WTC11 (cell line): ENCODE results near the gene UCHL5. TPM values are rescaled to one million over a fixed set of nuclear protein-coding genes. Genes with fewer than 3 reads are reported as not detected.
A peak's percentile ranks its signal among the peaks of the same experiment; 100 is the strongest.

Experiments used
- ATAC-seq: fragments of 200-7000 bp; cut with Tn5 transposase; 2 replicates; pipeline ENCODE4 v1.10.0; 2021; ENCODE audit warnings: mild to moderate bottlenecking, moderate library complexity
- CTCF ChIA-PET: fragments of 300-600 bp; sonication (Branson Sonifier 250); formaldehyde crosslinking; loops from one replicate; lab custom pipeline; 2021; ENCODE audit warnings: antibody characterized with exemption; lab: Charles Lee
- POLR2A ChIA-PET: fragments of 350-600 bp; sonication (Branson Sonifier 250); formaldehyde crosslinking; loops from one replicate; lab custom pipeline; 2021; ENCODE audit warnings: antibody characterized with exemption; lab: Charles Lee
- DNase-seq: peaks from one replicate; pipeline ENCODE4 v3.0.0; 2021; ENCODE audit warnings: low spot score
- H3K27ac Mint-ChIP-seq: 2 replicates; pipeline ENCODE4 v1.8.0; 2021; ENCODE audit warnings: mixed read lengths
- H3K27me3 Mint-ChIP-seq: 2 replicates; pipeline ENCODE4 v1.8.0; 2021; ENCODE audit warnings: low read depth, mild to moderate bottlenecking, moderate library complexity, mixed read lengths
- H3K36me3 Mint-ChIP-seq: 2 replicates; pipeline ENCODE4 v1.8.0; 2021; ENCODE audit warnings: mixed read lengths
- H3K4me1 Mint-ChIP-seq: 2 replicates; pipeline ENCODE4 v1.8.0; 2022; ENCODE audit warnings: mixed read lengths
- H3K4me3 Mint-ChIP-seq: 2 replicates; pipeline ENCODE4 v1.8.0; 2021; ENCODE audit warnings: mild to moderate bottlenecking, moderate library complexity, mixed read lengths
- H3K9me3 Mint-ChIP-seq: 2 replicates; pipeline ENCODE4 v1.8.0; 2021; ENCODE audit warnings: mixed read lengths
- CDX4 ChIP-seq: fragments of 250-450 bp; sonication (Bioruptor Pico); IDR thresholded peaks from 2 replicates; pipeline ENCODE4 v1.9.0; 2021; ENCODE audit warnings: moderate library complexity, mild to moderate bottlenecking, inconsistent platforms, borderline replicate concordance
- ELF4 ChIP-seq: sonication (generic); formaldehyde crosslinking; IDR thresholded peaks from 2 replicates; pipeline ENCODE4 v1.8.1; 2022; ENCODE audit warnings: low read depth, mild to moderate bottlenecking, moderate library complexity, missing genetic modification reagents
- FOXP1 ChIP-seq: sonication (generic); formaldehyde crosslinking; IDR thresholded peaks from 2 replicates; pipeline ENCODE4 v1.8.0; 2022; ENCODE audit warnings: missing genetic modification reagents, mild to moderate bottlenecking, moderate library complexity, borderline replicate concordance
- KAT7 ChIP-seq: sonication (generic); formaldehyde crosslinking; IDR thresholded peaks from 2 replicates; pipeline ENCODE4 v1.8.1; 2023; ENCODE audit warnings: missing genetic modification reagents, mild to moderate bottlenecking, borderline replicate concordance
- MAX ChIP-seq: sonication (generic); formaldehyde crosslinking; IDR thresholded peaks from 2 replicates; pipeline ENCODE4 v1.8.0; 2022; ENCODE audit warnings: mild to moderate bottlenecking, missing genetic modification reagents
- MXD4 ChIP-seq: fragments of 250-450 bp; sonication (Bioruptor Pico); IDR thresholded peaks from 2 replicates; pipeline ENCODE4 v1.8.0; 2021; ENCODE audit warnings: mild to moderate bottlenecking, moderate library complexity, borderline replicate concordance
- MYBL2 ChIP-seq: sonication (generic); formaldehyde crosslinking; IDR thresholded peaks from 2 replicates; pipeline ENCODE4 v1.8.1; 2023; ENCODE audit warnings: mild to moderate bottlenecking, moderate library complexity, missing genetic modification reagents
- NR2C2 ChIP-seq: sonication (generic); formaldehyde crosslinking; IDR thresholded peaks from 2 replicates; pipeline ENCODE4 v1.8.0; 2022; ENCODE audit warnings: mild to moderate bottlenecking, missing genetic modification reagents
- RORB ChIP-seq: fragments of 250-450 bp; sonication (Bioruptor Pico); IDR thresholded peaks from 2 replicates; pipeline ENCODE4 v1.9.0; 2021; ENCODE audit warnings: mild to moderate bottlenecking
- SOX15 ChIP-seq: fragments of 250-450 bp; sonication (Bioruptor Pico); IDR thresholded peaks from 2 replicates; pipeline ENCODE4 v1.9.0; 2021; ENCODE audit warnings: mild to moderate bottlenecking
- SP1 ChIP-seq: sonication (generic); formaldehyde crosslinking; conservative IDR thresholded peaks from 2 replicates; pipeline ENCODE4 v1.8.1; 2022; ENCODE audit warnings: missing genetic modification reagents
- TCF7 ChIP-seq: sonication (generic); formaldehyde crosslinking; IDR thresholded peaks from 2 replicates; pipeline ENCODE4 v1.8.0; 2022; ENCODE audit warnings: mild to moderate bottlenecking, low read depth, missing genetic modification reagents, moderate library complexity
- ZNF219 ChIP-seq: sonication (generic); formaldehyde crosslinking; IDR thresholded peaks from 2 replicates; pipeline ENCODE4 v1.8.0; 2023; ENCODE audit warnings: missing genetic modification reagents, mild to moderate bottlenecking, borderline replicate concordance
- ZNF416 ChIP-seq: fragments of 250-450 bp; sonication (Bioruptor Pico); IDR thresholded peaks from 2 replicates; pipeline ENCODE4 v1.9.0; 2021; ENCODE audit warnings: mild to moderate bottlenecking, inconsistent platforms
- ZNF512 ChIP-seq: sonication (generic); formaldehyde crosslinking; IDR thresholded peaks from 2 replicates; pipeline ENCODE4 v1.8.1; 2022; ENCODE audit warnings: missing genetic modification reagents, borderline replicate concordance
- total RNA-seq: library from RNA; stranded (reverse); gene quantifications from 3 replicates; pipeline ENCODE4 v1.2.3, GENCODE V29; 2021
- TF ChIP-seq, protein P1 (sequence below): sonication (generic); formaldehyde crosslinking; IDR thresholded peaks from 2 replicates; pipeline ENCODE4 v1.8.0; 2023; ENCODE audit warnings: missing genetic modification reagents, mild to moderate bottlenecking, borderline replicate concordance
- TF ChIP-seq, protein P2 (sequence below): fragments of 250-450 bp; sonication (Bioruptor Pico); IDR thresholded peaks from 2 replicates; pipeline ENCODE4 v1.8.0; 2021; ENCODE audit warnings: mild to moderate bottlenecking
- TF ChIP-seq, protein P3 (sequence below): sonication (generic); formaldehyde crosslinking; IDR thresholded peaks from 2 replicates; pipeline ENCODE4 v1.8.0; 2022; ENCODE audit warnings: mild to moderate bottlenecking, missing genetic modification reagents

UCHL5 gene
- total RNA-seq, 1 experiment from 2014 or later, result 41.5 TPM

GRCh38 chr1:192977089-192977706 lies 82.0 kb downstream of the UCHL5 start:
- ATAC-seq (peak; percentile 74), DNase-seq (no peak)
- ChIA-PET POLR2A (no interaction called here), CTCF (interaction anchor here (1.5 kb wide), 1 partner anchor 170 kb away, joined by 4 read pairs; no protein-coding TSS in a partner anchor)
- TF ChIP-seq, protein P1, sequence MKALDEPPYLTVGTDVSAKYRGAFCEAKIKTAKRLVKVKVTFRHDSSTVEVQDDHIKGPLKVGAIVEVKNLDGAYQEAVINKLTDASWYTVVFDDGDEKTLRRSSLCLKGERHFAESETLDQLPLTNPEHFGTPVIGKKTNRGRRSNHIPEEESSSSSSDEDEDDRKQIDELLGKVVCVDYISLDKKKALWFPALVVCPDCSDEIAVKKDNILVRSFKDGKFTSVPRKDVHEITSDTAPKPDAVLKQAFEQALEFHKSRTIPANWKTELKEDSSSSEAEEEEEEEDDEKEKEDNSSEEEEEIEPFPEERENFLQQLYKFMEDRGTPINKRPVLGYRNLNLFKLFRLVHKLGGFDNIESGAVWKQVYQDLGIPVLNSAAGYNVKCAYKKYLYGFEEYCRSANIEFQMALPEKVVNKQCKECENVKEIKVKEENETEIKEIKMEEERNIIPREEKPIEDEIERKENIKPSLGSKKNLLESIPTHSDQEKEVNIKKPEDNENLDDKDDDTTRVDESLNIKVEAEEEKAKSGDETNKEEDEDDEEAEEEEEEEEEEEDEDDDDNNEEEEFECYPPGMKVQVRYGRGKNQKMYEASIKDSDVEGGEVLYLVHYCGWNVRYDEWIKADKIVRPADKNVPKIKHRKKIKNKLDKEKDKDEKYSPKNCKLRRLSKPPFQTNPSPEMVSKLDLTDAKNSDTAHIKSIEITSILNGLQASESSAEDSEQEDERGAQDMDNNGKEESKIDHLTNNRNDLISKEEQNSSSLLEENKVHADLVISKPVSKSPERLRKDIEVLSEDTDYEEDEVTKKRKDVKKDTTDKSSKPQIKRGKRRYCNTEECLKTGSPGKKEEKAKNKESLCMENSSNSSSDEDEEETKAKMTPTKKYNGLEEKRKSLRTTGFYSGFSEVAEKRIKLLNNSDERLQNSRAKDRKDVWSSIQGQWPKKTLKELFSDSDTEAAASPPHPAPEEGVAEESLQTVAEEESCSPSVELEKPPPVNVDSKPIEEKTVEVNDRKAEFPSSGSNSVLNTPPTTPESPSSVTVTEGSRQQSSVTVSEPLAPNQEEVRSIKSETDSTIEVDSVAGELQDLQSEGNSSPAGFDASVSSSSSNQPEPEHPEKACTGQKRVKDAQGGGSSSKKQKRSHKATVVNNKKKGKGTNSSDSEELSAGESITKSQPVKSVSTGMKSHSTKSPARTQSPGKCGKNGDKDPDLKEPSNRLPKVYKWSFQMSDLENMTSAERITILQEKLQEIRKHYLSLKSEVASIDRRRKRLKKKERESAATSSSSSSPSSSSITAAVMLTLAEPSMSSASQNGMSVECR (CRISPR knock-in tag), result no peak
- TF ChIP-seq ELF4 (CRISPR knock-in tag), result no peak
- no peak for TF ChIP-seq RORB (CRISPR knock-in tag)
- TF ChIP-seq ZNF219, result no peak
- no peak for TF ChIP-seq MYBL2 (CRISPR knock-in tag)
- TF ChIP-seq FOXP1 (CRISPR knock-in tag), result no peak
- TF ChIP-seq MXD4 (CRISPR knock-in tag), result no peak
- TF ChIP-seq, protein P2, sequence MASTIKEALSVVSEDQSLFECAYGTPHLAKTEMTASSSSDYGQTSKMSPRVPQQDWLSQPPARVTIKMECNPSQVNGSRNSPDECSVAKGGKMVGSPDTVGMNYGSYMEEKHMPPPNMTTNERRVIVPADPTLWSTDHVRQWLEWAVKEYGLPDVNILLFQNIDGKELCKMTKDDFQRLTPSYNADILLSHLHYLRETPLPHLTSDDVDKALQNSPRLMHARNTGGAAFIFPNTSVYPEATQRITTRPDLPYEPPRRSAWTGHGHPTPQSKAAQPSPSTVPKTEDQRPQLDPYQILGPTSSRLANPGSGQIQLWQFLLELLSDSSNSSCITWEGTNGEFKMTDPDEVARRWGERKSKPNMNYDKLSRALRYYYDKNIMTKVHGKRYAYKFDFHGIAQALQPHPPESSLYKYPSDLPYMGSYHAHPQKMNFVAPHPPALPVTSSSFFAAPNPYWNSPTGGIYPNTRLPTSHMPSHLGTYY (CRISPR knock-in tag), result no peak
- TF ChIP-seq SP1 (CRISPR knock-in tag), result no peak
- no peak for TF ChIP-seq KAT7
- TF ChIP-seq, protein P3, sequence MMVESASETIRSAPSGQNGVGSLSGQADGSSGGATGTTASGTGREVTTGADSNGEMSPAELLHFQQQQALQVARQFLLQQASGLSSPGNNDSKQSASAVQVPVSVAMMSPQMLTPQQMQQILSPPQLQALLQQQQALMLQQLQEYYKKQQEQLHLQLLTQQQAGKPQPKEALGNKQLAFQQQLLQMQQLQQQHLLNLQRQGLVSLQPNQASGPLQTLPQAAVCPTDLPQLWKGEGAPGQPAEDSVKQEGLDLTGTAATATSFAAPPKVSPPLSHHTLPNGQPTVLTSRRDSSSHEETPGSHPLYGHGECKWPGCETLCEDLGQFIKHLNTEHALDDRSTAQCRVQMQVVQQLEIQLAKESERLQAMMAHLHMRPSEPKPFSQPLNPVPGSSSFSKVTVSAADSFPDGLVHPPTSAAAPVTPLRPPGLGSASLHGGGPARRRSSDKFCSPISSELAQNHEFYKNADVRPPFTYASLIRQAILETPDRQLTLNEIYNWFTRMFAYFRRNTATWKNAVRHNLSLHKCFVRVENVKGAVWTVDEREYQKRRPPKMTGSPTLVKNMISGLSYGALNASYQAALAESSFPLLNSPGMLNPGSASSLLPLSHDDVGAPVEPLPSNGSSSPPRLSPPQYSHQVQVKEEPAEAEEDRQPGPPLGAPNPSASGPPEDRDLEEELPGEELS, result no peak
- no peak for TF ChIP-seq SOX15
- no peak for TF ChIP-seq ZNF416 (CRISPR knock-in tag)
- no peak for TF ChIP-seq NR2C2 (CRISPR knock-in tag)
- TF ChIP-seq CDX4 (CRISPR knock-in tag), result no peak
- TF ChIP-seq TCF7 (CRISPR knock-in tag), result no peak
- no peak for TF ChIP-seq ZNF512 (CRISPR knock-in tag)
- no peak for TF ChIP-seq MAX
- H3K36me3 Mint-ChIP-seq, result peaks cover 25% of the 10 kb centered on the region
- H3K4me3 Mint-ChIP-seq, result no peak overlapping the region
- peaks cover 35% of the 10 kb centered on the region for H3K9me3 Mint-ChIP-seq
- no peak overlapping the region for H3K27ac Mint-ChIP-seq
- peaks cover 2% of the 10 kb centered on the region; the same call in 1 of the 2 replicates for H3K27me3 Mint-ChIP-seq
- H3K4me1 Mint-ChIP-seq, result peaks cover 27% of the 10 kb centered on the region
